ENCODE data around the gene TRPC6. TPM values are rescaled to one million over a fixed set of nuclear protein-coding genes. Genes with fewer than 3 reads are reported as not detected.
"Not testable (repeated sequence)": the region's sequence is repeated elsewhere in the genome, so short reads cannot be mapped to it uniquely, and the experiment has no call there.

TRPC6 gene
- total and polyA plus RNA-seq, 9 donors, result 8.8 to 19.2 (median 10.8) TPM

- Histone ChIP-seq H3K27me3 (ENCODE audit: control insufficient read depth, insufficient read depth, low read length) (no peaks in the 10 kb centered on the region), H3K36me3 (ENCODE audit: control insufficient read depth, insufficient read depth, low read length) (no peaks in the 10 kb centered on the region), H3K4me1 (ENCODE audit: control insufficient read depth, insufficient read depth, low read length) (peaks cover 12% of the 10 kb centered on the region), H3K27ac (ENCODE audit: low read length) (no peak overlapping the region), H3K4me3 (ENCODE audit: low read length) (no peak overlapping the region), H3K9me3 (replicated peaks; ENCODE audit: control insufficient read depth, low read depth, low read length) (no peaks in the 10 kb centered on the region)
- 83% methylated on average over 6 of the region's 8 CpGs for WGBS (ENCODE audit: insufficient coverage)
- DNase-seq, result no peak
Observed at GRCh38 chr11:101442936-101443521, 140.8 kb downstream of the TRPC6 start.

- no peak overlapping the region for H3K4me3 ChIP-seq (ENCODE audit: low read length)
- H3K36me3 ChIP-seq (ENCODE audit: control insufficient read depth, insufficient read depth, low read length), result no peaks in the 10 kb centered on the region
- H3K27ac ChIP-seq (ENCODE audit: low read length), result no peak overlapping the region
- no peaks in the 10 kb centered on the region for H3K9me3 ChIP-seq (replicated peaks; ENCODE audit: control insufficient read depth, low read depth, low read length)
- H3K27me3 ChIP-seq (ENCODE audit: control insufficient read depth, insufficient read depth, low read length), result no peaks in the 10 kb centered on the region
- peaks cover 12% of the 10 kb centered on the region for H3K4me1 ChIP-seq (ENCODE audit: control insufficient read depth, insufficient read depth, low read length)
- DNase-seq, result no peak
- WGBS (ENCODE audit: insufficient coverage), result 57% methylated on average over 1 of the region's 4 CpGs
Observed at GRCh38 chr11:101442171-101442570, 141.6 kb downstream of the TRPC6 start.

- H3K27ac ChIP-seq (ENCODE audit: low read length), result no peak overlapping the region
- H3K9me3 ChIP-seq (replicated peaks; ENCODE audit: control insufficient read depth, low read depth, low read length), result no peaks in the 10 kb centered on the region
- no peaks in the 10 kb centered on the region for H3K27me3 ChIP-seq (ENCODE audit: control insufficient read depth, insufficient read depth, low read length)
- WGBS (ENCODE audit: insufficient coverage), result 100% methylated on average over 1 of the region's 1 CpG
- H3K4me1 ChIP-seq (ENCODE audit: control insufficient read depth, insufficient read depth, low read length), result peaks cover 12% of the 10 kb centered on the region
- no peaks in the 10 kb centered on the region for H3K36me3 ChIP-seq (ENCODE audit: control insufficient read depth, insufficient read depth, low read length)
- H3K4me3 ChIP-seq (ENCODE audit: low read length), result no peak overlapping the region
- no peak for DNase-seq
Observed at GRCh38 chr11:101441747-101442146, 142.1 kb downstream of the TRPC6 start.

GRCh38 chr11:101439488-101439887, 144.3 kb downstream of the TRPC6 start:
- no peaks in the 10 kb centered on the region for H3K27me3 ChIP-seq (ENCODE audit: control insufficient read depth, insufficient read depth, low read length)
- no peak overlapping the region for H3K4me3 ChIP-seq (ENCODE audit: low read length)
- H3K4me1 ChIP-seq (ENCODE audit: control insufficient read depth, insufficient read depth, low read length), result peaks cover 12% of the 10 kb centered on the region
- no peaks in the 10 kb centered on the region for H3K36me3 ChIP-seq (ENCODE audit: control insufficient read depth, insufficient read depth, low read length)
- no peak for DNase-seq
- 100% methylated on average over 1 of the region's 5 CpGs for WGBS (ENCODE audit: insufficient coverage)
- H3K27ac ChIP-seq (ENCODE audit: low read length), result no peak overlapping the region
- H3K9me3 ChIP-seq (replicated peaks; ENCODE audit: control insufficient read depth, low read depth, low read length), result no peaks in the 10 kb centered on the region

DNA sequence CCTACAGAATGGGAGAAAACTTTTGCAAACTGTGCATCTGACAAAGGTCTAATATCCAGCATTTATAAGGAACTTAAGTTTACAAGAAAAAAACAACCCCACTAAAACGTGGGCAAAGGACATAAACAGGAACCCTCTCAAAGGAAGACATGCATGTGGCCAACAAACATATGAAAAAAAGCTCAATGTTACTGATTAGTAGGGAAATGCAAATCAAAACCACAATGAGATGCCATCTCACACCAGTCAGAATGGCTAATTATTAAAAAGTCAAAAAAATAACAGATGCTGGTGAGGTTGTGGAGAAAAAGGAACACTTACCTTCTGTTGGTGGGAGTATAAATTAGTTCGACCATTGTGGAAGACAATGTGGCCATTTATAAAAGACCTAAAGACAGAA, 145.1 kb downstream of the TRPC6 start:
- not testable (repeated sequence) for H3K27ac ChIP-seq (ENCODE audit: low read length); H3K4me3 ChIP-seq (ENCODE audit: low read length); H3K4me1 ChIP-seq (ENCODE audit: control insufficient read depth, insufficient read depth, low read length); H3K36me3 ChIP-seq (ENCODE audit: control insufficient read depth, insufficient read depth, low read length); H3K9me3 ChIP-seq (replicated peaks; ENCODE audit: control insufficient read depth, low read depth, low read length); DNase-seq; H3K27me3 ChIP-seq (ENCODE audit: control insufficient read depth, insufficient read depth, low read length)
- WGBS (ENCODE audit: insufficient coverage), result no CpG with 5 or more reads among the region's 2 CpGs

DNA sequence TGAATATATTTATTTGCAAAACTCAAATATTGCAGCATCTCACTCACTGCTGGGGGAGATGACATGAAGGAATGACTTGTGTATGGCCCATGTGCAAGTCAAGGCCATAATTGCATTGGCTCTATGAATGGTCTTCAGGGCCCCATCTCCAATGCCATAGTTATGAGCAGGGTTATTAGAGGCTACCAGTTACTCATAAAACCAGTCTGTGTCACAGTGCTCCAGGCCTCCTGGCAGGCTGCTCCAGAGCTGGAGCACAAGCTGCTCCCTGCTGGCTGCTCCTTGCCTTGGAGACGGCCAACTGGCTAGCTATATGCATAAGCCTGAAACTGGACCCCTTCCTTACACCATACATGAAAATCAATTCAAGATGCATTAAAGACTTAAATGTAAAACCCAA, 145.7 kb downstream of the TRPC6 start:
- Histone ChIP-seq H3K4me3 (ENCODE audit: low read length) (no peak overlapping the region), H3K27me3 (ENCODE audit: control insufficient read depth, insufficient read depth, low read length) (no peaks in the 10 kb centered on the region), H3K4me1 (ENCODE audit: control insufficient read depth, insufficient read depth, low read length) (peaks cover 7% of the 10 kb centered on the region), H3K9me3 (replicated peaks; ENCODE audit: control insufficient read depth, low read depth, low read length) (no peaks in the 10 kb centered on the region), H3K27ac (ENCODE audit: low read length) (no peak overlapping the region), H3K36me3 (ENCODE audit: control insufficient read depth, insufficient read depth, low read length) (no peaks in the 10 kb centered on the region)
- 60% methylated on average over 1 of the region's 1 CpG for WGBS (ENCODE audit: insufficient coverage)
- DNase-seq, result peak; percentile 25

DNA sequence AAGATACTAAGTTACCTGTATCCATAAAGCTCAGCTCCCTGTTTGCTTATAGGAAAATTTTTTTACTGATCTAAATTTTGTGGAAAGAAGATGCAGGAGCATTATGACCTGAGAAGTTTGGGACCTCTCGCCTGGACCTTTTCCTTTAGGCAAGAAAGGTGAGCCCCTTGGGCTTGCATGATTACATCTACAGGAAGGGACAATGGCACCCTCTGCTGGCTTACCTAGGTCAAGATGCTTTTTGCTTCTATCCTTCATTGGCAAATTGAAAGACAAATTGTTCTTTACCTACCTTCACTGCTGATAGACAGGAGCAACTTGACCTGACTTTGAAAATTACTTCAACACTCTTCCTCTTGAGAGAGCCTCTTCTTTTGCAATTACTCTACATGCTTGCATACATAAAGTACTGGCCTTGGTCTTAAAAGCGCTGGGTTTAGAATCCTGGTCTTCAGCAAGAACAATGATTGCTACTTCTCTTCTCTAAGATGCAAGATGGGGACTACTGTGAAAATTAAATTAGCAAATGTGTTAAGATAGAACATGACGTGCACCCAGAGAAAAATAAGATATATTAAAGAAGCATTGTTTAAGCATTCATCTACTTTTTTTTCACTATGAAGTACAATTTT, 147.2 kb downstream of the TRPC6 start:
- peak; percentile 18 for DNase-seq
- Histone ChIP-seq H3K27ac (ENCODE audit: low read length) (no peak overlapping the region), H3K4me1 (ENCODE audit: control insufficient read depth, insufficient read depth, low read length) (peaks cover 6% of the 10 kb centered on the region), H3K9me3 (replicated peaks; ENCODE audit: control insufficient read depth, low read depth, low read length) (no peaks in the 10 kb centered on the region), H3K27me3 (ENCODE audit: control insufficient read depth, insufficient read depth, low read length) (no peaks in the 10 kb centered on the region), H3K36me3 (ENCODE audit: control insufficient read depth, insufficient read depth, low read length) (no peaks in the 10 kb centered on the region), H3K4me3 (ENCODE audit: low read length) (no peak overlapping the region)
- 20% methylated on average over 1 of the region's 3 CpGs for WGBS (ENCODE audit: insufficient coverage)

DNA sequence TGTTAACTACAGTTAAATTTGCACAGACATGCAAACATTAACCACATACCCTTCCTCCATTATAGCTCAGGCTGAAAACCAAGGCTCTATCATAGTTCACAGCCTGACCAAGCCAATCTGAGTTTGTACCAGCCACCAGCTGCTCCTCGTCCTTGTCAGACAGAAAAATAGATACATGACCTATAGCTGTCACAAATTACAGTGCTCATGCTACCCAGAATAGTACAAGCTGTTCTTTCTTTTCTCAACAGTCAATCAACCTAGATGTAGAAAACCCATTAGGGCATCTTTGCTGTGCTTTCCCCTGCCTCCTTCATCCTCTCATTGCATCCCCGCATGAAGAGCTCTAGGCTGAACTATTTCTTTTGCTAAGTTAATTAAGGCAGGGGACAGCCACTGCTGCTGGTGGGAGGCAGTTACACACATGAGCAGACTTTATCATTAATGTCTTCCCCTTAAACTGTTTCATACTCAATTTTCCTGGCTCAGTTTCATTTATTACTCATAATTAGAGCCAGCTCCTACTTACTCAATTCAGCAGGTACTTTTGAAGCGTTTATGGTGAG, 148.3 kb downstream of the TRPC6 start:
- Histone ChIP-seq H3K27ac (ENCODE audit: low read length) (no peak overlapping the region), H3K4me3 (ENCODE audit: low read length) (no peak overlapping the region), H3K9me3 (replicated peaks; ENCODE audit: control insufficient read depth, low read depth, low read length) (no peaks in the 10 kb centered on the region), H3K27me3 (ENCODE audit: control insufficient read depth, insufficient read depth, low read length) (no peaks in the 10 kb centered on the region), H3K4me1 (ENCODE audit: control insufficient read depth, insufficient read depth, low read length) (peaks cover under 1% of the 10 kb centered on the region), H3K36me3 (ENCODE audit: control insufficient read depth, insufficient read depth, low read length) (no peaks in the 10 kb centered on the region)
- peak; percentile 13 for DNase-seq
- WGBS (ENCODE audit: insufficient coverage), result 67% methylated on average over 2 of the region's 3 CpGs

DNA sequence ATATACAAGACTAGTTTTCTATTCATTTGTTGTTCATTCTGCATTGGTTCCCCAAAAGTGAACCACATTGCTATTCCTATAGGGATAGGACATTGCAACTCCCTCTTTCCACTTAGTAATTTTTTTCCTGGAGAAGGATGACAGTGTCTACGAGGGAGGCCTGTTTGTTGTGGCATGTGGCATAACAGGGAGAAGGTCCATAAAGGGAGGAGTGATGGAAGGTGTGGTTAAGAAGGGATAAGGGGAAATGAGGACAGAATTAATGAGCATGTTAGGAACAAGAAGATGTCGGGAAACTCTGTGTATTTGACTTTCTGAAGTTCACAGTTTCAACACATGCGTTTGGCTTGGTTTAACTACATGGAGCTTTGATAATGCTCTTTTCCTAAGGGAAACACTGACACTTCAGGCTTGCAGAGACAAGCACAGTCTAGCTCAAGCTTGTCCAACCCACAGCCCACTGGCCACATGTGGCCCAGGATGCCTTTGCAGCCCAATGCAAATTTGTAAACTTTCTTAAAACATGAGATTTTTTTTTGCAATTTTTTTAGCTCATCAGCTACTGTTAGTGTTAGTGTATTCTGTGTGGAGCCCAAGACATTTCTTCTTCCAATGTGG, 149.7 kb downstream of the TRPC6 start:
- Histone ChIP-seq H3K27me3 (ENCODE audit: control insufficient read depth, insufficient read depth, low read length) (no peaks in the 10 kb centered on the region), H3K4me3 (ENCODE audit: low read length) (no peak overlapping the region), H3K9me3 (replicated peaks; ENCODE audit: control insufficient read depth, low read depth, low read length) (no peaks in the 10 kb centered on the region), H3K4me1 (ENCODE audit: control insufficient read depth, insufficient read depth, low read length) (no peaks in the 10 kb centered on the region), H3K36me3 (ENCODE audit: control insufficient read depth, insufficient read depth, low read length) (no peaks in the 10 kb centered on the region), H3K27ac (ENCODE audit: low read length) (no peak overlapping the region)
- WGBS (ENCODE audit: insufficient coverage), result 52% methylated on average over 3 of the region's 3 CpGs
- DNase-seq, result no peak

DNA sequence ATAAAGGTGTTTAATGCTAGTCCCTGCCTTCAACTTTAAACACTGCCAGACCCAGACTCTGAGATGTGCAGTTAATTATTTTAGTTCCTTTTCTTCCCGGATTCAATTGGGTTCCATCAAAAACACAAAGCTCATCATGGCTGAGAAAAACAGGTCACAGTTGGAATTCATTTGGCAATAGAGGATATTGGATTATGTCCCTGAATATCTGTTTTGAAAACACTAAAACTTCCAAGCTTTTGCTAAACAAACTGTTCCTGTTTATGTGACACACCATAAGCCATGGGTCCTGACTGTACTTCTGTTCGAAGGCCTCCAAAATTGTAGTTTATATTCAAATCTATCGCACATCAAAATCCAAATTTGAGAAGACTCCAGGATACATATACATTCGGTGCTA, 150.7 kb downstream of the TRPC6 start:
- no CpG with 5 or more reads among the region's 4 CpGs for WGBS (ENCODE audit: insufficient coverage)
- no peaks in the 10 kb centered on the region for H3K4me1 ChIP-seq (ENCODE audit: control insufficient read depth, insufficient read depth, low read length)
- H3K27me3 ChIP-seq (ENCODE audit: control insufficient read depth, insufficient read depth, low read length), result no peaks in the 10 kb centered on the region
- H3K4me3 ChIP-seq (ENCODE audit: low read length), result no peak overlapping the region
- DNase-seq, result peak; percentile 39
- no peak overlapping the region for H3K27ac ChIP-seq (ENCODE audit: low read length)
- no peaks in the 10 kb centered on the region for H3K36me3 ChIP-seq (ENCODE audit: control insufficient read depth, insufficient read depth, low read length)
- H3K9me3 ChIP-seq (replicated peaks; ENCODE audit: control insufficient read depth, low read depth, low read length), result peaks cover 3% of the 10 kb centered on the region
